ENCODE results near the gene AOC2. TPM values are rescaled to one million over a fixed set of nuclear protein-coding genes. Genes with fewer than 3 reads are reported as not detected.
"Not testable (repeated sequence)": the region's sequence is repeated elsewhere in the genome, so short reads cannot be mapped to it uniquely, and the experiment has no call there.

The AOC2 gene
- total RNA-seq, 1 experiment from 2014 or later: 1.8 TPM

DNA sequence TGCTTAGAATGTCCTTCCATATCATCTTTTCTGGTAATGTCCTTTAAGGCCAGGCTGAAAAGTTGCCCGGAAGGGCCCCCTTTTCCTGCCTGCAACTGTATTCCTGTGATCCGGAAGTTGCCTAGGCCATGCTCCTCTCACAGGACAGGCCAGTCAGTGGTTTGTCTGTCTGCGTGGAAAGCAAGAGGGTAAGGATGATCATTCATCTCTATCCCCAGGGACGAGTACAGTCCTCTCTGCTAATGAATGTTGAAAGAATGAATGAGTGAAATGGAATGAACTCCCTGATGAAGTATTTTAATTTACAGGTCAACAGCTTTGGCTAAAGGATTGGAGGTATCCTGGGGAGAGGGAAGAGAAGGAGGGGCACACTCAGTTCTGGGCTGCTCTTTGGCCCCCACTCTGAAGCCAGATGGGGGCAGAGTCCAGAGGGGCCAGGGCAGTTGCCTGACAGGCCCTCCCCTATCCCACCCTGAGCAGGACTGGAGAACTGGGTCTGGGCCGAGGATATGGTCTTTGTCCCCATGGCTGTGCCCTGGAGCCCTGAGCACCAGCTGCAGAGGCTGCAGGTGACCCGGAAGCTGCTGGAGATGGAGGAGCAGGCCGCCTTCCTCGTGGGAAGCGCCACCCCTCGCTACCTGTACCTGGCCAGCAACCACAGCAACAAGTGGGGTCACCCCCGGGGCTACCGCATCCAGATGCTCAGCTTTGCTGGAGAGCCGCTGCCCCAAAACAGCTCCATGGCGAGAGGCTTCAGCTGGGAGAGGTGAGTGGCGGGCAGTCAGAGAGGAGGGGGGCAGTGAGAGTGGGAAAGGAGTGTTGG, 9.8 kb downstream of the AOC2 start:
- no peak for DNase-seq (ENCODE audit: low spot score)

DNA sequence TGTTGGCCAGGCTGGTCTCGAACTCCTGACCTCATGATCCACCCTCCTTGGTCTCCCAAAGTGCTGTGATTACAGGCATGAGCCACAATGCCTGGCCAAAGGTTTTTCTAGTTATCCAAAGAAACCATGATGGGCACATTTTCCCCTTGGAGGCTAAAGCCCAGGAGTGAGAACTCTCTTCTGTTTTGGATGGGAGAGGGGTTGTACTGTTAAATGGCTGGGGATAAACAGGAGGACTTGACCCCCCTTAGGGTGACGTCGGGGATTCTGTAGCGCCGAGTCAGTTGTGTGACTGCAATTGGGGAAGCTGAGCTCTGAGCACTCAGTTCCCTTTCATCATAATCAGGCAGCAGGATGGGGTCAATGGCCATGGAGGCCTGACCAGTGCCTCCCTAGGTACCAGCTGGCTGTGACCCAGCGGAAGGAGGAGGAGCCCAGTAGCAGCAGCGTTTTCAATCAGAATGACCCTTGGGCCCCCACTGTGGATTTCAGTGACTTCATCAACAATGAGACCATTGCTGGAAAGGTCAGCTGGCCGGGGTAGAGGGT, 10.7 kb downstream of the AOC2 start:
- no peak for DNase-seq (ENCODE audit: low spot score)

DNA sequence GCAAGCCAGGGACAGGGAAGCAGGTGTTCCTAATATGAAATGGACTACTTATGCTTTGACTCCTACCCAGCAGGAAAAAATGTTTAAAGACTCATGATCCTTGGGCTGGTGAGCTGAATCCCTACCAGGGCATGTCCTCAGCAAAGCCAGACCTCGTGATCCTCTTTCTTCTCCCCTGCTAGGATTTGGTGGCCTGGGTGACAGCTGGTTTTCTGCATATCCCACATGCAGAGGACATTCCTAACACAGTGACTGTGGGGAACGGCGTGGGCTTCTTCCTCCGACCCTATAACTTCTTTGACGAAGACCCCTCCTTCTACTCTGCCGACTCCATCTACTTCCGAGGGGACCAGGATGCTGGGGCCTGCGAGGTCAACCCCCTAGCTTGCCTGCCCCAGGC, 11.7 kb downstream of the AOC2 start:
- DNase-seq (ENCODE audit: low spot score): not testable (repeated sequence)

DNA sequence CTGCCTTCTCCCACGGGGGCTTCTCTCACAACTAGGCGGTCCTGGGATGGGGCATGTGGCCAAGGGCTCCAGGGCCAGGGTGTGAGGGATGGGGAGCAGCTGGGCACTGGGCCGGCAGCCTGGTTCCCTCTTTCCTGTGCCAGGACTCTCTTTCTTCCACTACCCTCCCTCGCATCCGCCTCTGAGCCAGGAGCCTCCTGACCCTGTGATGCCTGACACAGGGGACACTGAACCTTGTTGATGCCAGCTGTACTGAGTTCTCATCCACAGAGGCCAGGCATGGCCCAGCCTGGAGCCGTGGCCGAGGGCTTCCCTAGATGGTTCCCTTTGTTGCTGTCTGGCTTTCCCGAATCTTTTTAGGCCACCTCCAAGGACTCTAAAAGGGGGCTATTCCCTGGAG, 12.1 kb downstream of the AOC2 start:
- not testable (repeated sequence) for DNase-seq (ENCODE audit: low spot score)

DNA sequence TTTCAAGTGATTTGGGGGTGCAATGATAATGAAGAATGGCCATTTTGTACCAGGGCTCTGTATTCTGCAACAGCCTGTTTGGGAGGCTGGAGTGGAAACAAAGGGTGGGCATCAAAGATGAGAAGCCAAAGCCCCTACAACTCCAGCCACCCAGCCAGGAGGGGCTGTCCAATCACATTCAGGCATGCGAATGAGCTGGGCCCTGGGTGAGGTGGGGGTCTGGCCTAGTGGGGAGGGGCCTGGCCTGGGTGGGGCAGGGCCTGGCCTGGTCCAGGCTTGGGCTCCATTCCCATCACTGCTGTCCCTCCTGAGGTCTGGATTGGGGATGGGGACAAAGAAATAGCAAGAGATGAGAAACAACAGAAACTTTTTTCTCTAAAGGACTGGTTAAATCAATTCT, 13.0 kb downstream of the AOC2 start:
- no peak for DNase-seq (ENCODE audit: low spot score)

DNA sequence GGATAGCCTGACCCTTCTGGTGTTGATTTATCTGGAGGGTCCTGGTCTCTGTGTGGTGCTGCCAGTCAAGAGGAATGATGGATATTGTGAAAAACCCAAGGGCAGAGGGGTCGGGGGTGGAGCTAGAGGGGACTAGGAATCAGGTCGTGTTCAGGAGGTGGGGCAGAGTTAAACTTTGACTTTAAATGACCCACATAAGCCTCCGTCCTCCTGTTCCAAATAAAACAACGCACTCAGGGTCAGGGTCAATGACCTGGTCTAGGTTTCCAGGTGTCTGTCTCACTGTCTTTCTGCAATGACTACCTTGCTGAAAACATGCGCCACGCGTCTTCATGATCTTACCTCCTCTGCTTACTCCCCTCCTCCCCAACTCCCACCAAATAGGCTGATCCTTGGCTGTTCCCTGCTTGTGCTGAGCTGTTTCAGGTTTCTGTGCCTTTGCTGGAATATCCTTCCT, 21.3 kb downstream of the AOC2 start:
- no peak for DNase-seq (ENCODE audit: low spot score)

DNA sequence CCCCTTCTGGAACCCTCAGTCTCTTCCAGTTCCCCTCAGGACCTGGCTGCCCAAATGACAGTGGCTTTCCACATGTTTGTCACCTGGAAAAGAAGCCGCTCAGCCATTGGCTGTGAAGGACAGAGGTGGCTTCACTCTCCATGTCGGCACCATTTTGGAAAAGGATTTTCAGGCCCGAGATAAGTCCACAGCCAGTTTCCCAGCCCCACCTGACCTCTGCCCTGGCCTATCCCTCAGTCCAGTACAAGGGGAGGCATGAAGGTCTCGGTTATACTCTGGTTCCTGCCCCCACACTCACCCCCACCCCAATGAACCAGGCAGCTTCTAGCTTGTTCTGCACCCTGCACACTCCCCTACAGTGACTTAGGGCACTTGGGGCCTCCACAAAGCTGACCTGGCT, 21.8 kb downstream of the AOC2 start:
- no peak for DNase-seq (ENCODE audit: low spot score)

DNA sequence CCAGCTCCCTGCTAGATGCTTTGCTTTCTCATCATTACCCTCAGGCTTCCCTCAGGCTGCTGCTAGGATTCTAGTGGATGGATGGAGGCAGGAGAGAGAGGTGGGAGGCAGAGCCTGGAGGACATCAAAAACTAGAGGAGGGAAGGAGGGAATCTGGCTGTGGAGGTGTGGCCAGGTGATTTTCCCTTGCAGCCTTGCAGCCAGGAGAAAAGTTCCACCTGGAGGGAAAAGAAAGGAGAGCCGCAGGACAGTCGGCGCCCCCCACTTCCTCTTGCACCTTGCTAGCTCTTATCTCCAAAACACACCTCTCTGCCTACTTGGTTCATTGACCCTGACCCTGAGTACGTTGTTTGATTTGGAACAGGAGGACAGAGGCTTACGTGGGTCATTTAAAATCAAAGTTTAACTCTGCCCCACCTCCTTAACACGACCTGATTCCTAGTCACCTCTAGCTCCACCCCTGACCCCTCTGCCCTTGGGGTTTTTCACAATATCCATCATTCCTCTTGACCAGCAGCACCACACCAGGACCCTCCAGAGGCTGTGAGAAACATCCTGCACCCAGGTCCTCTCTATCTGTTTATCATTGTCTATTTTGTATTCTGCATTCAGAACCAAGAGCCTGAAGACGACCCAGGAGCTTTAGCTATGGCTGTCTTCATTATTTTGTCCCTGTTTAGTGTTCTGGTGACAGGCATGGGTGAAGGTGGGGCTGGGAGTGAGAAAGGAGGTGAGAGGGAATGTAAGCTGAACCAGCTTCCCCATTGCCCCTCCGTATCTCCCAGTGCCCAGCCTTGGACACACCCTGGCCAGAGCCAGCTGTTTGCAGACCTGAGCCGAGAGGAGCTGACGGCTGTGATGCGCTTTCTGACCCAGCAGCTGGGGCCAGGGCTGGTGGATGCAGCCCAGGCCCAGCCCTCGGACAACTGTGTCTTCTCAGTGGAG, 22.5 kb downstream of the AOC2 start:
- no peak for DNase-seq (ENCODE audit: low spot score)

DNA sequence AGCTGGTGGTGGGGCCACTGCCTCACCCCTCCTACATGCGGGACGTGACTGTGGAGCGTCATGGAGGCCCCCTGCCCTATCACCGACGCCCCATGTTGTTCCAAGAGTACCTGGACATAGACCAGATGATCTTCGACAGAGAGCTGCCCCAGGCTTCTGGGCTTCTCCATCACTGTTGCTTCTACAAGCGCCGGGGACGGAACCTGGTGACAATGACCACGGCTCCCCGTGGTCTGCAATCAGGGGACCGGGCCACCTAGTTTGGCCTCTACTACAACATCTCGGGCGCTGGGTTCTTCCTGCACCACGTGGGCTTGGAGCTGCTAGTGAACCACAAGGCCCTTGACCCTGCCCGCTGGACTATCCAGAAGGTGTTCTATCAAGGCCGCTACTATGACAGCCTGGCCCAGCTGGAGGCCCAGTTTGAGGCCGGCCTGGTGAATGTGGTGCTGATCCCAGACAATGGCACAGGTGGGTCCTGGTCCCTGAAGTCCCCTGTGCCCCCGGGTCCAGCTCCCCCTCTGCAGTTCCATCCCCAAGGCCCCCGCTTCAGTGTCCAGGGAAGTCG, 23.4 kb downstream of the AOC2 start:
- DNase-seq (ENCODE audit: low spot score): not testable (repeated sequence)

DNA sequence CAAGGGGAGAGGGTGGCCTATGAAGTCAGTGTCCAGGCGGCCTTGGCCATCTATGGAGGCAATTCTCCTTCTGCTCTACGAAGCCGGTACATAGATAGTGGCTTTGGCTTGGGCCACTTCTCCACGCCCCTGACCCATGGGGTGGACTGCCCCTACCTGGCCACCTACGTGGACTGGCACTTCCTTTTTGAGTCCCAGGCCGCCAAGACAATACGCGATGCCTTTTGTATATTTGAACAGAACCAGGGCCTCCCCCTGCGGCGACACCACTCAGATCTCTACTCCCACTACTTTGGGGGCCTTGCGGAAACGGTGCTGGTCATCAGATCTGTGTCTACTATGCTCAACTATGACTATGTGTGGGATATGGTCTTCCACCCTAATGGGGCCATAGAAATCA, 24.0 kb downstream of the AOC2 start:
- DNase-seq (ENCODE audit: low spot score): no peak

DNA sequence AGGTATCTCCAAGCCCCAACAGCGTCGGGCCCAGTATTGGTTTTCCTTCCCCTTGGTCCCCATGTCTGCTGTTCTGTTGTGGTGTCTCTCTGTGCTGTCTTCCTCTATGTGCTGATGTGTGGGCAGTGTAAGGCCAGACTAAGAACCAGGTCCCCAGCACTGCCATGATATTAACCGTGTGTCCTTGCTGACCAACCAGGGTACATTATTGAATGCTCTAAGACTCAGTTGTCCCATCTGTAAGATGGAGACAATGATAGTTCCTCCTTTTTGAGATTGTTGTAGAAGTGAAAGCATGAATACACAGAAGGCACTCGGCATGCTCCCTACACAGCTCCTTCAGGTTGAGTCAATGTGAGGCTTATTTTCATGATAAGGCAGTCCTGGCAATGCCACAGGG, 27.3 kb downstream of the AOC2 start:
- DNase-seq (ENCODE audit: low spot score): no peak

DNA sequence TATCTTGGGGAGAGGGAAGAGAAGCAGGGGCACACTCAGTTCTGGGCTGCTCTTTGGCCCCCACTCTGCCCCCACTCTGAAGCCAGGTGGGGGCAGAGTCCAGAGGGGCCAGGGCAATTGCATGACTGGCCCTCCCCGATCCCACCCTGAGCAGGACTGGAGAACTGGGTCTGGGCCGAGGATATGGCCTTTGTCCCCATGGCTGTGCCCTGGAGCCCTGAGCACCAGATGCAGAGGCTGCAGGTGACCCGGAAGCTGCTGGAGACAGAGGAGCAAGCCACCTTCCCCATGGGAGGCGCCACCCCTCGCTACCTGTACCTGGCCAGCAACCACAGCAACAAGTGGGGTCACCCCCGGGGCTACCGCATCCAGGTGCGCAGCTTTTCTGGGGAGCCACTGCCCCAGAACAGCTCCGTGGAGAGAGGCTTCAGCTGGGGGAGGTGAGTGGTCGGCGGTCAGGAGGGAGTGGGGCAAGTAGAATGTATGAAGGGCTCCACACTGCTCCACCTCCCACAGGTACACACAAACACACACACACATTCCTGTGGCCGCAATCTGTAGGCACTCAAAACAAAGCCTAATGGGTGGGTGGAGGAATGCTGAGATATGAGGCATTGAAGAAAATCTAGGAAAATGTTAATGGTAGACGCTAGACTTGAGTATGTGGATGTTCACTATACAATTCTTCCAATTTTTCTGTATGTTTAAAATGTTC, 28.0 kb downstream of the AOC2 start:
- DNase-seq (ENCODE audit: low spot score): peak; percentile 77

DNA sequence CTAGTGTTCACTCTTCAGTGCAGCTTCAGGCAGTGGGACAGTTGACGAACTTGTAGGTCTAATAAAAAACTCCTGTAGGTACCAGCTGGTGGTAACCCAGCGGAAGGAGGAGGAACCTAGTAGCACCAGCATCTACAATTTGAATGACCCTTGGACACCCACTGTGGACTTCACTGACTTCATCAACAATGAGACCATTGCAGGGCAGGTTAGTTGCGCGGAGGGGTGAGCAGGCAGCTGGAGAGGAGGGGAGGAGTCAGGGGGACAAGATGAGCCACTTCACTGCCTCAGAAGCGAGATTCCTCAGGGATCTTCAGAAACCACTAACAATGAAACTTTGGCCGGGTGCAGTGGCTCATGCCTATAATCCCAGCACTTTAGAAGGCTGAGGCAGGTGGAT, 28.9 kb downstream of the AOC2 start:
- no peak for DNase-seq (ENCODE audit: low spot score)

DNA sequence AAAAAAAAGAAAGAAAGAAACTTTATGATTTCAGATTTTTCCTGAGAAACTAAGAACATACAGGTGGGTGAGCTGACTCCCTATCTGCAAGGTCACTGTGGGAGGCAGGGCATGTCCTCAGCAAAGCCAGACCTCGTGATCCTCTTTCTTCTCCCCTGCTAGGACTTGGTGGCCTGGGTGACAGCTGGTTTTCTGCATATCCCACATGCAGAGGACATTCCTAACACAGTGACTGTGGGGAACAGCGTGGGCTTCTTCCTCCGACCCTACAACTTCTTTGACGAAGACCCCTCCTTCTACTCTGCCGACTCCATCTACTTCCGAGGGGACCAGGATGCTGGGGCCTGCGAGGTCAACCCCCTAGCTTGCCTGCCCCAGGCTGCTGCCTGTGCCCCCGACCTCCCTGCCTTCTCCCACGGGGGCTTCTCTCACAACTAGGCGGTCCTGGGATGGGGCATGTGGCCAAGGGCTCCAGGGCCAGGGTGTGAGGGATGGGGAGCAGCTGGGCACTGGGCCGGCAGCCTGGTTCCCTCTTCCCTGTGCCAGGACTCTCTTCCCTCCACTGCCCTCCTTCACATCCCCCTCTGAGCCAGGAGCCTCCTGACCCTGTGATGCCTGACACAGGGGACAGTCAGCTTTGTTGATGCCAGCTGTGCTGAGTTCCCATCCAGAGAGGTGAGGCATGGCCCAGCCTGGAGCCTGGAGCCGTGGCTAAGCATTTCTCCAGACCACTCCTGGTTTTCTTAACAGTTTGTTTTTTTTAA, 29.7 kb downstream of the AOC2 start:
- not testable (repeated sequence) for DNase-seq (ENCODE audit: low spot score)

DNA sequence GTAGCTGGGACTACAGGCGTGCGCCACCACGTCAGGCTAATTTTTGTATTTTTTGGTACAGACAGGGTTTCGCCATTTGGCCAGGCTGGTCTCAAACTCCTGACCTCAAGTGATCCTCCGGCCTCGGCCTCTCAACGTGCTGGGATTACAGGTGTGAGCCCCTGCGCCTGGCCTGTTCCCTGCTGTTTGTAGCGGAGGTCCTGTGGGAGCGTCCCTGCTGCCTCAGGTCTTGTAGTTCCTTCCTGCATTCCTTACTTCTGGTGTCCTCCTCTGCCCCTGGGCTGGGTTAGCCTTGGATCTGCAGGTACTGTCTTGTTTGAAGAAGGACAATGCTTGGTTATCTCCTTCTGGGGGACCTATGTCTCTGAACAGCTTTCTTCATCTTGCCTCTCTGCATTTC, 32.7 kb downstream of the AOC2 start:
- DNase-seq (ENCODE audit: low spot score): no peak

DNA sequence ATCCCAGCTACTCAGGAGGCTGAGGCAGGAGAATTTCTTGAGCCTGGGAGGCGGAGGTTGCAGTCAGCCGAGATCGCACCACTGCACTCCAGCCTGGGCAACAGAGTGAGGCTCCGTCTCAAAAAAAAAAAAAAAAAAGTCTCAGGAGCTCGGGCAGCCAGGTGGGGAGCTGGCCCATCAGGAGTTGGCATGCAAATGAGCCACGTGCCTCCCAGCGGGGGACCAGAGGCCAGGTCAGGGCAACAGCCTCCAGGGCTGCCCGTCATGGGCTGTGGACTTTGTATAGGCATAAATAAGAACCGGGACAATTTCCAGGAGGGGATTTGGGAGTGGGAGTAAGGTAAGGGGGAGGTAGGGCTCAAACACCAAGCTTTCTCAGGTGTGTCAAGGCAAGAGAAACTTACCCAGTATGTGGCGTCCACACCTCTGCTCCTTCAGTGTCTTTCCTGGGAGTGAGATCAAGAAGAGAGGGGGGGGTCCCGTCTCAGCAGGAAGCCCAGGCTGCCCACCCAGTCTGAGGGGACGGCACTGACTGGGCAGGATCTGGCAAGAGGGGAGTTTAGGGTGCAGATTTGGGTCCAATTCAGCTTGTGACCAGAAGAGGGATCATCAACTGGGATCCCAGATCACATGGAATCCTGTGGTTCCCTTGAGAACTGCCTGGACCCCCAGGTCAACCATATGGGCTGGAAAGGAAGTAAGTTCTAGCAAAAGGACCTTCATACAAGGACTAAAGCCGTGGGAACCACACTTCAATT, 33.9 kb downstream of the AOC2 start:
- DNase-seq (ENCODE audit: low spot score): no peak

DNA sequence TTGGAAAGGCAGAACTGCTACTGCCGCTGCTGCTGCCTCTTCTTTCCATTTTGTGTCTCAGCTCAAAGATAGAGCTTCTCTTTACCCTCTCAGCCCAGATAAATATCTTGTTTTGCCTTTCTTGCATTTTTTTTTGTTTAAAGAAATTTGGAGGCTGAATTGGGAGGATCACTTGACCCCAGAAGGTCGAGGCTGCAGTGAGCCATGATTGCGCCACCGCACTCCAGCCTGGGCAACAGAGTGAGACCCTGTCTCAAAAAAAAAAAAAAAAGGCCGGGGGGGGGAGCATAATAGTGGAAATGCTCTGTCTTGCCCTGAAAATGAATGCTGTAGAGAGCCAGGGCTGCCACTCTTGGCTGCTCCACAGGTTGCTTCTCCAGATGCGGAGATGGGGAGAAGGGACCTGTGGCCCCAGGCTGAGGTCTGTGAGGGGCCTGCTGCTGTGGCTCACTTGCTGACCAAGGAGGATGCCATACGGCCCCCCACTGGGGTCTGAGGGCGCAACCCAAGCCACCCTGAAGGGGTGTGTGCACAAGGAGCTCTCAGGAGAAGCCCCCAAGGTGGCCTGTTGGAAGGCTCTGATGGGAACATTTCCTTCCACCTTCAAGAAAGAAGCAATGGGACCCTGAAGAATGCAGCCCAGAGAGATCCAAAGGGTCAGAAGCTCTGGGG, 34.7 kb downstream of the AOC2 start:
- DNase-seq (ENCODE audit: low spot score): no peak

DNA sequence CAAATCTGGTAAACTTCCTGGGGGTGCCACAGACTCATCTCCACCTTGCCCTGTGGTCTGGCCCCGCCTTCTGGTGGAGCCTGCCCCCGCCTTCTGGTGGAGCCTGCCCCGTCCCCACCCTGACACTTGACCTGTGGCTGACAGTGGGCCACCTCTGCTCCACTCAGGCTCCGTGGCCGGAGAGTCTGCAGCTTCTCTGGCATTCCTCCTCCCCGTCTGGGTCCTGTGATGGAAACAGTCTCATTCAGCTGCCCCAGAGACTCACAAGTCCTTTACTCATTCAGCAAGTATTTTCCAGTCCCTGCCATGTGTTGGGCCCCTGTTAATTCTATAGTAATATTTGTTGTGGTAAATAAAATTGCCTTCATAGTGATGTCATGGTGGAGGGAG, 35.2 kb downstream of the AOC2 start:
- DNase-seq (ENCODE audit: low spot score): no peak

DNA sequence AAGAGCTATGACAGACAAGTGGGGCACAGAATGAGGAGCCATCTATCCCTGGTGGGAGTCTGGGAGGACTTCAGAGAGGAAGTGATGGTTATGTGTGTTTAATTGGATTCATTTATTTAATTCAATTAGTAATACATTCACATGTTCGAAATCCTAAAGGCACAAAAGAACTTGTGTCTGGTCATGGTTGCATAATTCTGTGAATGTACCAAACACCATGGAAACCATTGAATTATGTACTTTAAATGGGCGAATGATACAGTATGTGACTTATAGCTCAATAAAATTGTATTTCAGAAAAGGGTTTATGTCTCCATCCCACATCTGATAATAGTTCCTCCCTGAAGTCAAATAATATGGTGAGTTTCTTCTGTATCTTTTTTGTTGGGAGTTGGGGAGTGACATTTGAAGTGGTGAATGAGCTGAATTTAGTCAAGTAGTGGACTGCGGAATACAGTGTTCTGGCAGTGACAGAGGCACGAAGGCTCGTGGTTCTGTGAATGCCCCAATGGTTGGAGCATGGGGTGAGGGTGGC, 36.5 kb downstream of the AOC2 start:
- no peak for DNase-seq (ENCODE audit: low spot score)

All from HT-29 (cell line).